Lower leg skin (tissue), 3 donors: ENCODE data around the gene FKRP.

Experiments used
- POLR2A ChIP-seq, 2 donors: fragments of 450-650 bp; IDR thresholded peaks; one replicate each; pipeline ENCODE4 v1.6.1; 2016 to 2017; ENCODE audit warnings: antibody characterized with exemption in 2 of 2, mild to moderate bottlenecking in 1 of 2, moderate library complexity in 1 of 2
- TF ChIP-seq, protein P1 (sequence below), 3 donors: fragments of 450-650 bp; IDR thresholded peaks; one replicate each; pipeline ENCODE4 v1.5.1; 2016; ENCODE audit warnings: antibody characterized with exemption in 3 of 3, mild to moderate bottlenecking in 3 of 3, moderate library complexity in 2 of 3

DNA sequence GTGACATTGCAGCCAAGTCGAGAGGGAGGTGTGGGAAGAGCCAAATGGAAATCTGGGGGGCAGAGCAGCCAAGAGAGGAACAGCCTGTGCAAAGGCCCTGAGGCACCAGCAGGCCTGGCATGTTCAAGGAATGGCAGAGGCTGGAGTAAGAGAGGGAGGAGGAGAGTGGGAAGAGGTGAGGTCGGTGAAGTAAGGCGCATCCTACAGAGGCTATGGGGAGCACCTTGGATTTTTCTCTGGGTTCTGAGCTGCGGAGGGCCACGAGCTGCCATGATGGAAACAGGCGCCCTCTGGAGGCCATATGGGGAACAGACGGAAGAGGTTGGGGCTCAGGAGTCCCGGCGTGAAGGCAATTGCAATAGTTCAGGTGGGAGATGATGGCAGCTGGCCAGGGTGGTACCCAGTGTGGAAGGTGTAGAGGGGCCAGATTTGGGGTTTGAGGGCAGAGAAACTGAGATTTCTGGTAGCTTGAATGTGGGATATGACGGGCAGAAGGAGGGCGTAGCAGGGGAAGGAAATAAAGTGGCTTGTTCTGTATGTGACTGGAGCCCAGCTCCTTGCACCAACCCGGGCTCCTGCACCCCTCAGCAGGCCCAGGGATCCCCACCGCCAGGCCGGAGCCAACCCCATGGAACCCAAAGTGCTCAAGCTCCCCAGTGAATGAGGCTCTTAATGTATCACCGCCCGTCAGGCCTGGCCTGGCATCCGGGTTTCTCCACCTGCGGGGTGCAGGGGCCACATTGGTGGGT, 20.9 kb downstream of the FKRP start:
- TF ChIP-seq, protein P1, sequence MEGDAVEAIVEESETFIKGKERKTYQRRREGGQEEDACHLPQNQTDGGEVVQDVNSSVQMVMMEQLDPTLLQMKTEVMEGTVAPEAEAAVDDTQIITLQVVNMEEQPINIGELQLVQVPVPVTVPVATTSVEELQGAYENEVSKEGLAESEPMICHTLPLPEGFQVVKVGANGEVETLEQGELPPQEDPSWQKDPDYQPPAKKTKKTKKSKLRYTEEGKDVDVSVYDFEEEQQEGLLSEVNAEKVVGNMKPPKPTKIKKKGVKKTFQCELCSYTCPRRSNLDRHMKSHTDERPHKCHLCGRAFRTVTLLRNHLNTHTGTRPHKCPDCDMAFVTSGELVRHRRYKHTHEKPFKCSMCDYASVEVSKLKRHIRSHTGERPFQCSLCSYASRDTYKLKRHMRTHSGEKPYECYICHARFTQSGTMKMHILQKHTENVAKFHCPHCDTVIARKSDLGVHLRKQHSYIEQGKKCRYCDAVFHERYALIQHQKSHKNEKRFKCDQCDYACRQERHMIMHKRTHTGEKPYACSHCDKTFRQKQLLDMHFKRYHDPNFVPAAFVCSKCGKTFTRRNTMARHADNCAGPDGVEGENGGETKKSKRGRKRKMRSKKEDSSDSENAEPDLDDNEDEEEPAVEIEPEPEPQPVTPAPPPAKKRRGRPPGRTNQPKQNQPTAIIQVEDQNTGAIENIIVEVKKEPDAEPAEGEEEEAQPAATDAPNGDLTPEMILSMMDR (IDR thresholded peaks at IDR 0.05): no peak
- TF ChIP-seq POLR2A (IDR thresholded peaks at IDR 0.05): no peak
